ENCODE results near the gene GTF3C2. TPM values are rescaled to one million over a fixed set of nuclear protein-coding genes. Genes with fewer than 3 reads are reported as not detected.
A peak's percentile ranks its signal among the peaks of the same experiment; 100 is the strongest.
"Not testable (repeated sequence)": the region's sequence is repeated elsewhere in the genome, so short reads cannot be mapped to it uniquely, and the experiment has no call there.

Gene GTF3C2
- total RNA-seq, 3 donors from 2014 or later, result 32.6 to 63.5 (median 55.7) TPM

GRCh38 chr2:27304488-27305240 lies 51.9 kb downstream of the GTF3C2 start:
- H3K36me3 ChIP-seq, result no peaks in the 10 kb centered on the region
- intact Hi-C loops (cut with DNase I; ENCODE audit: low total_unique reads), result loop anchor here (10.0 kb wide), 1 partner anchor 210 kb away; no protein-coding TSS in a partner anchor
- no peak overlapping the region for H3K27ac ChIP-seq
- no peak for DNase-seq (ENCODE audit: low spot score in 2 of 2)
- TF ChIP-seq POLR2AphosphoS5 (IDR thresholded peaks at IDR 0.05) (no peak), POLR2A (IDR thresholded peaks at IDR 0.05) (no peak)
- TF ChIP-seq, protein P1, sequence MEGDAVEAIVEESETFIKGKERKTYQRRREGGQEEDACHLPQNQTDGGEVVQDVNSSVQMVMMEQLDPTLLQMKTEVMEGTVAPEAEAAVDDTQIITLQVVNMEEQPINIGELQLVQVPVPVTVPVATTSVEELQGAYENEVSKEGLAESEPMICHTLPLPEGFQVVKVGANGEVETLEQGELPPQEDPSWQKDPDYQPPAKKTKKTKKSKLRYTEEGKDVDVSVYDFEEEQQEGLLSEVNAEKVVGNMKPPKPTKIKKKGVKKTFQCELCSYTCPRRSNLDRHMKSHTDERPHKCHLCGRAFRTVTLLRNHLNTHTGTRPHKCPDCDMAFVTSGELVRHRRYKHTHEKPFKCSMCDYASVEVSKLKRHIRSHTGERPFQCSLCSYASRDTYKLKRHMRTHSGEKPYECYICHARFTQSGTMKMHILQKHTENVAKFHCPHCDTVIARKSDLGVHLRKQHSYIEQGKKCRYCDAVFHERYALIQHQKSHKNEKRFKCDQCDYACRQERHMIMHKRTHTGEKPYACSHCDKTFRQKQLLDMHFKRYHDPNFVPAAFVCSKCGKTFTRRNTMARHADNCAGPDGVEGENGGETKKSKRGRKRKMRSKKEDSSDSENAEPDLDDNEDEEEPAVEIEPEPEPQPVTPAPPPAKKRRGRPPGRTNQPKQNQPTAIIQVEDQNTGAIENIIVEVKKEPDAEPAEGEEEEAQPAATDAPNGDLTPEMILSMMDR (IDR thresholded peaks at IDR 0.05), result no peak
- no peaks in the 10 kb centered on the region for H3K9me3 ChIP-seq
- H3K27me3 ChIP-seq, result peaks cover 17 to 34% of the 10 kb centered on the region in 2 donors
- no peak overlapping the region for H3K4me3 ChIP-seq
- no peaks in the 10 kb centered on the region for H3K4me1 ChIP-seq

DNA sequence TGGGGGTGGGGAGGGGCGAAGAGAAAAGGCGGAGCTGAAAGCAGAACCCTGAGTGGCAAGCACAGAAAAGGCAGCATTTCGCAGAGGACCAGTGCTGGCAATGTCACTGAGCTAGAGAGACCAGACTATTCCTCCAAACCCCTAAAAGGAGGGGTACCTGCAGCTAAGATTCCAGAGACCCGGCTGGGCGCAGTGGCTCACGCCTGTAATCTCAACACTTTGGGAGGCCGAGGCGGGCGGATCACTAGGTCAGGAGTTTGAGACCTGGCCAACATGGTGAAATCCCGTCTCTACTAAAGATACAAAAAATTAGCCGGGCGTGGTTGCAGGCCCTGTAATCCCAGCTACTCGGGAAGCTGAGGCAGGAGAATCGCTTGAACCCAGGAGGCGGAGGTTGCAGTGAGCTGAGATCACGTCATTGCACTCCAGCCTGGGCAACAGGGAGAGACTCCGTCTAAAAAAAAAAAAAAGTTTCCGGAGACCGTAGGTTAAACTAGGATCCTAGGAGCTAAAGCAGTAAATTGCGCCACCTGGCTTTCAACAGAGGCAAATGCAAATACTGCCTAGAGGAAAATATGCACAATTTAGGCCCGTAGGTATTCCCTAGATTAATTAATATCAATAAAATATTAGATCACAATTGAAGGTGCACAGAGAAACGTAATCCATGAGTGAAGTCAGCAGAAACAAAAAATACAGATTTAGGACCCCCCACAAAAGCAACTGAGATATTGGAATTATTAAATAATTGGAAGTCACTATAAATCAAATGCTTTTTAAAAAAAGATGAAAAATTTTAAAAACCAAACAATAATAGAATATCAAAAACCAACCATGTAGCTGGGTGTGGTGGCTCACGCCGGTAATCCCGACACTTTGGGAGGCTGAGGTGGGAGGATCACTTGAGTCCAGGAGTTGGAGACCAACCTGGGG lies 53.2 kb downstream of the GTF3C2 start:
- Histone ChIP-seq H3K4me1 (no peaks in the 10 kb centered on the region), H3K36me3 (no peaks in the 10 kb centered on the region), H3K27ac (no peak overlapping the region), H3K27me3 (peaks cover 17 to 29% of the 10 kb centered on the region in 2 donors), H3K4me3 (peak overlapping the region; percentile 25 to 44 (median 39)), H3K9me3 (no peaks in the 10 kb centered on the region)
- TF ChIP-seq, protein P1 (IDR thresholded peaks at IDR 0.05), result peak; percentile 63 to 78 (median 64)
- no peak for TF ChIP-seq POLR2A (IDR thresholded peaks at IDR 0.05)
- no peak for TF ChIP-seq POLR2AphosphoS5 (IDR thresholded peaks at IDR 0.05)
- intact Hi-C loops (cut with DNase I; ENCODE audit: low total_unique reads), result loop anchor here (2.0 to 10.0 kb wide), 2 partner anchors 85 to 209 kb away; no protein-coding TSS in a partner anchor
- DNase-seq (ENCODE audit: low spot score in 2 of 2), result no peak

GRCh38 chr2:27300606-27301005 lies 56.0 kb downstream of the GTF3C2 start:
- H3K27ac ChIP-seq; DNase-seq (ENCODE audit: low spot score in 2 of 2); H3K9me3 ChIP-seq; H3K27me3 ChIP-seq; H3K4me1 ChIP-seq; H3K36me3 ChIP-seq; H3K4me3 ChIP-seq: not testable (repeated sequence)
- intact Hi-C loops (cut with DNase I; ENCODE audit: low total_unique reads), result loop anchor here (10.0 kb wide), 1 partner anchor 206 kb away; no protein-coding TSS in a partner anchor

GRCh38 chr2:27298391-27299080 lies 58.0 kb downstream of the GTF3C2 start:
- intact Hi-C loops (cut with DNase I; ENCODE audit: low total_unique reads), result no loop called here

GRCh38 chr2:27297195-27297594 lies 59.4 kb downstream of the GTF3C2 start:
- Histone ChIP-seq H3K4me1 (no peaks in the 10 kb centered on the region), H3K27me3 (no peaks in the 10 kb centered on the region), H3K36me3 (no peaks in the 10 kb centered on the region), H3K4me3 (no peak overlapping the region), H3K9me3 (no peaks in the 10 kb centered on the region), H3K27ac (no peak overlapping the region)
- intact Hi-C loops (cut with DNase I; ENCODE audit: low total_unique reads), result no loop called here
- no peak for DNase-seq (ENCODE audit: low spot score in 2 of 2)
- TF ChIP-seq, protein P1 (IDR thresholded peaks at IDR 0.05), result no peak
- TF ChIP-seq POLR2A (IDR thresholded peaks at IDR 0.05), result no peak
- no peak for TF ChIP-seq POLR2AphosphoS5 (IDR thresholded peaks at IDR 0.05)

More at GRCh38 chr2:27298391-27299080, 58.0 kb downstream of the GTF3C2 start:
- Histone ChIP-seq H3K36me3 (no peaks in the 10 kb centered on the region), H3K4me3 (no peak overlapping the region), H3K27me3 (no peaks in the 10 kb centered on the region), H3K4me1 (no peaks in the 10 kb centered on the region), H3K27ac (peak overlapping the region in 1 of 2 donors; percentile 23), H3K9me3 (no peaks in the 10 kb centered on the region)
- TF ChIP-seq POLR2A (IDR thresholded peaks at IDR 0.05) (no peak), POLR2AphosphoS5 (IDR thresholded peaks at IDR 0.05) (no peak)
- TF ChIP-seq, protein P1 (IDR thresholded peaks at IDR 0.05), result no peak
- DNase-seq (ENCODE audit: low spot score in 2 of 2), result no peak

All from breast epithelium (tissue), 4 donors.